OCI-LY1 (cell line): ENCODE data around the gene GNG7.

Source experiments
- CTCF ChIP-seq: fragments of 200-600 bp; sonication (generic), shearing (Covaris generic); IDR thresholded peaks from 2 replicates; pipeline ENCODE4 v1.5.1; 2017; ENCODE audit warnings: mild to moderate bottlenecking, antibody characterized with exemption, low read length, moderate library complexity, mixed read lengths
- EZH2 ChIP-seq: fragments of 200-600 bp; sonication (generic), shearing (Covaris generic); IDR thresholded peaks from 2 replicates; pipeline ENCODE4 v1.8.0; 2017; ENCODE audit warnings: borderline replicate concordance, mixed run types, mild to moderate bottlenecking, antibody characterized with exemption, low read length, moderate library complexity, mixed read lengths

GRCh38 chr19:2668175-2668763 is 34.2 kb downstream of the GNG7 start:
- no peak for TF ChIP-seq CTCF
- TF ChIP-seq EZH2, result no peak
